ENCODE results near the gene MSI2.

Gene MSI2

GRCh38 chr17:57247261-57247660 lies 9.1 kb upstream of the MSI2 start:
- DNase-seq = no peak

GRCh38 chr17:57247913-57248312 lies 8.4 kb upstream of the MSI2 start:
- DNase-seq = no peak

GRCh38 chr17:57249520-57249919 lies 6.8 kb upstream of the MSI2 start:
- DNase-seq = no peak

GRCh38 chr17:57251211-57251787 lies 5.0 kb upstream of the MSI2 start:
- no peak for DNase-seq

GRCh38 chr17:57253362-57254065 lies 2.8 kb upstream of the MSI2 start:
- DNase-seq = no peak

GRCh38 chr17:57255182-57255775 lies 1.0 kb upstream of the MSI2 start:
- DNase-seq = no peak

GRCh38 chr17:57256708-57257112 lies 387 bp downstream of the MSI2 start:
- no peak for DNase-seq

GRCh38 chr17:57257195-57257894 lies 1.0 kb downstream of the MSI2 start:
- DNase-seq = no peak

GRCh38 chr17:57257895-57258851 lies 1.9 kb downstream of the MSI2 start:
- no peak for DNase-seq

GRCh38 chr17:57259306-57259705 lies 3.0 kb downstream of the MSI2 start:
- DNase-seq = no peak

GRCh38 chr17:57259817-57260216 lies 3.5 kb downstream of the MSI2 start:
- peak; percentile 20 for DNase-seq

- DNase-seq = no peak
These were observed 4.2 kb downstream of the MSI2 start for GRCh38 chr17:57260325-57261083.

- DNase-seq = no peak
These were observed 4.8 kb downstream of the MSI2 start for GRCh38 chr17:57261084-57261461.

GRCh38 chr17:57262557-57262956 lies 6.2 kb downstream of the MSI2 start:
- DNase-seq = no peak

- DNase-seq = no peak
These were observed 7.9 kb downstream of the MSI2 start for GRCh38 chr17:57264250-57264649.

GRCh38 chr17:57264776-57265175 lies 8.5 kb downstream of the MSI2 start:
- no peak for DNase-seq

- no peak for DNase-seq
These were observed 10.6 kb downstream of the MSI2 start for GRCh38 chr17:57266902-57267311.

- no peak for DNase-seq
These were observed 11.9 kb downstream of the MSI2 start for GRCh38 chr17:57268181-57268580.

- no peak for DNase-seq
These were observed 12.7 kb downstream of the MSI2 start for GRCh38 chr17:57269052-57269451.

- DNase-seq = no peak
These were observed 13.4 kb downstream of the MSI2 start for GRCh38 chr17:57269598-57270255.

GRCh38 chr17:57270801-57271245 lies 14.5 kb downstream of the MSI2 start:
- DNase-seq = no peak

Data from NCI-H748 treated with DMSO at 0.1 percent for 48 hours (cell line).